ENCODE data around the gene COL8A2.

GRCh38 chr1:36112823-36113222 is 12.2 kb downstream of the COL8A2 start:
- TF ChIP-seq CTCF (IDR thresholded peaks at IDR 0.05) = no peak
- no peak for TF ChIP-seq POLR2A (IDR thresholded peaks at IDR 0.05)

Data from prostate gland (tissue), 2 donors.